HG03135 (cell line): ENCODE results near the gene TIMM29.
A peak's percentile ranks its signal among the peaks of the same experiment; 100 is the strongest.

Source experiments
- ATAC-seq: cut with Tn5 transposase; IDR thresholded peaks from one replicate; pipeline ENCODE4 v1.9.1; 2021; ENCODE audit warnings: mild to moderate bottlenecking, moderate library complexity; ENCODE audit not compliant: unreplicated experiment

TIMM29 gene

GRCh38 chr19:10911579-10912363 is 16.8 kb upstream of the TIMM29 start:
- ATAC-seq = no peak

GRCh38 chr19:10912619-10913018 is 16.0 kb upstream of the TIMM29 start:
- no peak for ATAC-seq

GRCh38 chr19:10913716-10914340 is 14.8 kb upstream of the TIMM29 start:
- no peak for ATAC-seq

- no peak for ATAC-seq
Measured at GRCh38 chr19:10915130-10916091, 13.2 kb upstream of the TIMM29 start.

GRCh38 chr19:10916602-10917001 is 12.0 kb upstream of the TIMM29 start:
- no peak for ATAC-seq

- no peak for ATAC-seq
Measured at GRCh38 chr19:10918359-10918758, 10.3 kb upstream of the TIMM29 start.

- no peak for ATAC-seq
Measured at GRCh38 chr19:10919352-10920287, 9.0 kb upstream of the TIMM29 start.

GRCh38 chr19:10920288-10920655 is 8.3 kb upstream of the TIMM29 start:
- no peak for ATAC-seq

- ATAC-seq = no peak
Measured at GRCh38 chr19:10920781-10921180, 7.8 kb upstream of the TIMM29 start.

GRCh38 chr19:10921199-10921909 is 7.3 kb upstream of the TIMM29 start:
- ATAC-seq = no peak

GRCh38 chr19:10921910-10922637 is 6.5 kb upstream of the TIMM29 start:
- no peak for ATAC-seq

- no peak for ATAC-seq
Measured at GRCh38 chr19:10922638-10923014, 6.0 kb upstream of the TIMM29 start.

- ATAC-seq = no peak
Measured at GRCh38 chr19:10923260-10924112, 5.1 kb upstream of the TIMM29 start.

- no peak for ATAC-seq
Measured at GRCh38 chr19:10924597-10924996, 4.0 kb upstream of the TIMM29 start.

GRCh38 chr19:10927730-10928562 is 665 bp upstream of the TIMM29 start:
- peak; percentile 4 for ATAC-seq

GRCh38 chr19:10929402-10929794 is 787 bp downstream of the TIMM29 start:
- ATAC-seq = no peak

- no peak for ATAC-seq
Measured at GRCh38 chr19:10935371-10936059, 6.9 kb downstream of the TIMM29 start.
